CD4-positive, alpha-beta T cell (primary cell): ENCODE results near the gene CACNA2D2. TPM values are rescaled to one million over a fixed set of nuclear protein-coding genes. Genes with fewer than 3 reads are reported as not detected.

Source experiments
- ATAC-seq: fragments of 200-7000 bp; cut with Tn5 transposase; one replicate; pipeline ENCODE4 v1.10.0; 2022; ENCODE audit warnings: mild to moderate bottlenecking; ENCODE audit not compliant: poor library complexity
- CTCF ChIA-PET: fragments of 350-600 bp; sonication (Branson Sonifier 250); formaldehyde crosslinking; loops from one replicate; lab custom pipeline; 2021; ENCODE audit warnings: antibody characterized with exemption, inconsistent platforms; lab: Charles Lee
- POLR2A ChIA-PET: fragments of 350-600 bp; sonication (Branson Sonifier 250); formaldehyde crosslinking; loops from one replicate; lab custom pipeline; 2021; ENCODE audit warnings: antibody characterized with exemption, inconsistent platforms; lab: Charles Lee
- DNase-seq, 14 experiments: peaks; one replicate each; pipeline ENCODE4 v3.0.0-alpha.2; 2013 to 2020; ENCODE audit warnings: mixed read lengths in 2 of 14
- H3K27ac ChIP-seq, 2 donors: one replicate each; pipeline versions ENCODE4 v1.5.1 to v1.7.0; 2013; ENCODE audit warnings: low read length in 2 of 2, low read depth in 1 of 2, mild to moderate bottlenecking in 1 of 2
- H3K27me3 ChIP-seq, 2 experiments: 1 replicate in 1 of 2; 2 replicates in 1 of 2; pipeline versions ENCODE4 v1.6.1 to v1.7.0; 2013; ENCODE audit warnings: low read length in 2 of 2, control low read depth in 1 of 2, mild to moderate bottlenecking in 1 of 2, moderate library complexity in 1 of 2; ENCODE audit not compliant: insufficient read depth in 2 of 2, control insufficient read depth in 1 of 2
- H3K36me3 ChIP-seq: one replicate; pipeline ENCODE4 v1.6.1; 2013; ENCODE audit warnings: low read length, control low read depth; ENCODE audit not compliant: insufficient read depth
- H3K4me1 ChIP-seq: one replicate; pipeline ENCODE4 v1.6.1; 2013; ENCODE audit warnings: low read length, control low read depth; ENCODE audit not compliant: insufficient read depth
- H3K4me3 ChIP-seq: one replicate; pipeline ENCODE4 v1.5.1; 2013; ENCODE audit warnings: mild to moderate bottlenecking, low read length, moderate library complexity
- H3K9me3 ChIP-seq, 2 experiments: 1 replicate in 1 of 2; 2 replicates in 1 of 2; pipeline versions ENCODE4 v1.6.1 to v1.7.0; 2013; ENCODE audit warnings: low read length in 2 of 2, mild to moderate bottlenecking in 2 of 2, control low read depth in 1 of 2, moderate library complexity in 1 of 2; ENCODE audit not compliant: control insufficient read depth in 1 of 2, insufficient read depth in 1 of 2
- H3K27ac Mint-ChIP-seq: one replicate; pipeline ENCODE4 v1.8.0; 2020; ENCODE audit warnings: mixed read lengths
- H3K27me3 Mint-ChIP-seq: one replicate; pipeline ENCODE4 v1.8.0; 2021; ENCODE audit warnings: mixed read lengths
- H3K36me3 Mint-ChIP-seq: one replicate; pipeline ENCODE4 v1.8.0; 2021; ENCODE audit warnings: low read depth, mixed read lengths
- H3K4me1 Mint-ChIP-seq: one replicate; pipeline ENCODE4 v1.8.0; 2021; ENCODE audit warnings: low read depth, mixed read lengths
- H3K4me3 Mint-ChIP-seq: one replicate; pipeline ENCODE4 v1.8.0; 2020; ENCODE audit warnings: mild to moderate bottlenecking, mixed read lengths
- H3K9me3 Mint-ChIP-seq: one replicate; pipeline ENCODE4 v1.8.0; 2020; ENCODE audit warnings: mixed read lengths
- intact Hi-C, 2 experiments: fragments of 100-400 bp; cut with DNase I in 1 of 2; cut with micrococcal nuclease in 1 of 2; formaldehyde crosslinking; loops; one replicate each; pipeline versions ENCODE4 v1.15.1 to v1.9.0; 2023 to 2025; cut with DNase I, micrococcal nuclease
- total RNA-seq, 174 experiments: library from RNA in 2 of 174; stranded (reverse) in 2 of 174; gene quantifications; one replicate each; pipeline ENCODE4 v1.2.3 and lab custom pipeline; 2021 to 2026
- TF ChIP-seq, protein P1 (sequence below): fragments of 200-600 bp; IDR thresholded peaks from one replicate; pipeline ENCODE4 v1.8.0; 2022; ENCODE audit warnings: antibody characterized with exemption, mild to moderate bottlenecking

CACNA2D2 gene
- total RNA-seq, 2 experiments from 2014 or later: 2.5 to 3.8 TPM

DNA sequence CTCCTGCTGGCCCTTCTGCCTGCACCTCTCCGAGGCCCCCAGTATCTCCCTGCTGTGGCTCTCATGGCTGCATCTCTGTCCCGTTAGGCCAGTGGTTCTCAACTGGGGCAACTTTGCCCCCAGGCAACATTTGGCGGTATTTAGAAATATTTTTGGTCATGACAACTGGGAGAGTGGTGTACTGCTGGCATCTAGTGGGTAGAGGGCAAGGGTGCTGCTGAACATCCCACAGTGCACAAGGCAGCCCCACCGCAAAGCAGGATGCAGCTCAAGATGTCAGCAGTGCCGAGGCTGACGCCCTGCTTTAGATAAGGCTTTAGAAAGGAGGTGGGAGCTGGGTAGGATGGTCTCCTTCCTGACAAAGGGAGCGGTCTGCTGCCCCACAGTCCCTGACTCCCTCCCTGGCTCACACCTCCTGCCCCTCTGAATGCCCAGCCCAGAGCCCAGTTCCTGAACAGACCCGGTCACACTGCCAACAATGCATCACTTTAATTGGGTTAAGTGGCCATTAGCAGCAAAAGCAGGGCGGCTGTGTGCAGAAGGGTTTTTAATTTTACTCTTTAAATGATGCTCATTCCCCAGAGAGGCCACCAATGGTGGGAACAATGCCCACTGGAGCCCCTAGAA, 75.3 kb downstream of the CACNA2D2 start:
- Mint-ChIP-seq H3K9me3 (no peaks in the 10 kb centered on the region), H3K36me3 (no peaks in the 10 kb centered on the region), H3K27ac (no peak overlapping the region), H3K4me3 (no peak overlapping the region), H3K4me1 (no peaks in the 10 kb centered on the region), H3K27me3 (no peaks in the 10 kb centered on the region)
- no peaks in the 10 kb centered on the region for H3K36me3 ChIP-seq
- ChIA-PET POLR2A (no interaction called here), CTCF (no interaction called here)
- TF ChIP-seq, protein P1, sequence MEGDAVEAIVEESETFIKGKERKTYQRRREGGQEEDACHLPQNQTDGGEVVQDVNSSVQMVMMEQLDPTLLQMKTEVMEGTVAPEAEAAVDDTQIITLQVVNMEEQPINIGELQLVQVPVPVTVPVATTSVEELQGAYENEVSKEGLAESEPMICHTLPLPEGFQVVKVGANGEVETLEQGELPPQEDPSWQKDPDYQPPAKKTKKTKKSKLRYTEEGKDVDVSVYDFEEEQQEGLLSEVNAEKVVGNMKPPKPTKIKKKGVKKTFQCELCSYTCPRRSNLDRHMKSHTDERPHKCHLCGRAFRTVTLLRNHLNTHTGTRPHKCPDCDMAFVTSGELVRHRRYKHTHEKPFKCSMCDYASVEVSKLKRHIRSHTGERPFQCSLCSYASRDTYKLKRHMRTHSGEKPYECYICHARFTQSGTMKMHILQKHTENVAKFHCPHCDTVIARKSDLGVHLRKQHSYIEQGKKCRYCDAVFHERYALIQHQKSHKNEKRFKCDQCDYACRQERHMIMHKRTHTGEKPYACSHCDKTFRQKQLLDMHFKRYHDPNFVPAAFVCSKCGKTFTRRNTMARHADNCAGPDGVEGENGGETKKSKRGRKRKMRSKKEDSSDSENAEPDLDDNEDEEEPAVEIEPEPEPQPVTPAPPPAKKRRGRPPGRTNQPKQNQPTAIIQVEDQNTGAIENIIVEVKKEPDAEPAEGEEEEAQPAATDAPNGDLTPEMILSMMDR: no peak
- peaks cover 6% of the 10 kb centered on the region for H3K4me1 ChIP-seq
- H3K27me3 ChIP-seq: peaks cover 0 to 2% of the 10 kb centered on the region in 2 experiments
- ATAC-seq (no peak), DNase-seq (peak in 3 of 14 experiments; percentile 27 to 67 (median 40))
- intact Hi-C loops: no loop called here
- H3K9me3 ChIP-seq: no peaks in the 10 kb centered on the region
- H3K27ac ChIP-seq: no peak overlapping the region
- H3K4me3 ChIP-seq: no peak overlapping the region

DNA sequence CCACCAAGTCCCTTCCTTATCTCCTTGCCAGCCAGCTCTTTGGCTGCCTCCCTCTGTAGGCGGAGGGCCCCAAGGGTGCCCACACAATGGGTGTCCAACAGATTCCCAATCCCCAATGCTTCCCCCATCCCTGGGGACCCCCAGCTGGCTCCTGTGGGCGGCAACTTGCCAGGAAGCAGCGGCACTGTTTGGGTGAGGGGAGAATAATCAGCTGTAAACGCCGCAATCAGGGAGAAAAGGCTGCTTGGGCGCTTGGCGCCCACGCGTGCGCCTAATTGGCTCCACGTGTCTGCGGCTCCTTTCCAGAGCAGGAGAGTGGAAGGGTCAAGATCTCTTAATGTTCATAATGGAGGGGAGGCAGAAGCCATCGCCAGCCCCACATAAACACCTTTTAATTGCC, 76.2 kb downstream of the CACNA2D2 start:
- Mint-ChIP-seq H3K36me3 (no peaks in the 10 kb centered on the region), H3K27me3 (no peaks in the 10 kb centered on the region), H3K4me1 (no peaks in the 10 kb centered on the region), H3K27ac (no peak overlapping the region), H3K9me3 (no peaks in the 10 kb centered on the region), H3K4me3 (no peak overlapping the region)
- ChIA-PET POLR2A (no interaction called here), CTCF (no interaction called here)
- ATAC-seq (no peak), DNase-seq (no peak)
- Histone ChIP-seq H3K36me3 (no peaks in the 10 kb centered on the region), H3K27ac (no peak overlapping the region), H3K4me3 (no peak overlapping the region), H3K27me3 (peaks cover 0 to 2% of the 10 kb centered on the region in 2 experiments), H3K9me3 (no peaks in the 10 kb centered on the region), H3K4me1 (peaks cover 6% of the 10 kb centered on the region)
- intact Hi-C loops: no loop called here
- TF ChIP-seq, protein P1: no peak

DNA sequence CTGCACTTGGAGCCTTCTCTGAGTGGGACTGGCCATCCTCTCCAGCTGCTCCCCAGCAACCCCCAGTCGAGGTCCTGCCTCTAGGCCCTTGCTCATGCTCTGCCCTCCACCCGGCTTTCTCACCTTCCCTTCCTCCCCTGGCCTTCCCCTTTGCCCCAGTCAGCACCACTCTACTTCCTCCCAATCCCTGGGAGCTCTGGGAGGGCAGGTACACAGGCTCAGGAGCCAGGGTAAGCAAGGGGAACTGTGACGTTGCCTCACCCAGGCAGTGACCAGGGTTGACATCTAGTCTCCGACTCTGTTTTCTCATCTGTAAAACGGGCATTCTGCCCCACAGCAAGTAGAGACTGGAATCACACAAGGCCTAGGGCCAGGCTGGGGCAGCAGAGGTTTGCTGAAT, 77.5 kb downstream of the CACNA2D2 start:
- no peak overlapping the region for H3K4me3 ChIP-seq
- Mint-ChIP-seq H3K36me3 (no peaks in the 10 kb centered on the region), H3K27ac (no peak overlapping the region), H3K4me1 (no peaks in the 10 kb centered on the region), H3K4me3 (no peak overlapping the region), H3K9me3 (no peaks in the 10 kb centered on the region), H3K27me3 (no peaks in the 10 kb centered on the region)
- H3K4me1 ChIP-seq: peaks cover 6% of the 10 kb centered on the region
- CTCF ChIA-PET: no interaction called here
- no peak overlapping the region for H3K27ac ChIP-seq
- H3K9me3 ChIP-seq: no peaks in the 10 kb centered on the region
- TF ChIP-seq, protein P1: no peak
- POLR2A ChIA-PET: no interaction called here
- ATAC-seq (no peak), DNase-seq (no peak)
- intact Hi-C loops: no loop called here
- H3K36me3 ChIP-seq: no peaks in the 10 kb centered on the region
- peaks cover 0 to 2% of the 10 kb centered on the region in 2 experiments for H3K27me3 ChIP-seq
